HG03521 (cell line): ENCODE measurements around the gene MYOC.
"Not testable (repeated sequence)": the region's sequence is repeated elsewhere in the genome, so short reads cannot be mapped to it uniquely, and the experiment has no call there.

ENCODE experiments used
- ATAC-seq: cut with Tn5 transposase; IDR thresholded peaks from one replicate; pipeline ENCODE4 v1.9.1; 2021; ENCODE audit warnings: mild to moderate bottlenecking, moderate library complexity; ENCODE audit not compliant: unreplicated experiment

MYOC gene

DNA sequence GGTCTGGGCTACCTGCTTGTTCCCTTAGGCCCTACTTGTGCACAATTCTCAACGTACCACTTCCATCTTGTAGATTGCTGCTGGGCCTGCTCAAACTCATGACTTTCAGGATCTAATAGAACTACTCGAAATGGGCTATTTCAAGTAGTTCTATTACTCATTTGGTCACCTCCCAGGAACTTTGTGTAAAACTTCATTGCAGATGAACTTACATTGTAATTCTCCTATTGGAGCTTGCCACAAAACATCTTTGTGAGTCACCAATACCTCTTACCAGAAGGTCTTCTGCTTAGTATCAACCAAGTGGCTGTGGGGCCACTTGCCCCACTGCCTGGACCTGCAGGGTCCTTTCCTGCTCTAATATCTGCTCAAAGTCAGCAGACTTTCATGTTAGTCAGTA, 41.2 kb downstream of the MYOC start:
- ATAC-seq, result no peak

DNA sequence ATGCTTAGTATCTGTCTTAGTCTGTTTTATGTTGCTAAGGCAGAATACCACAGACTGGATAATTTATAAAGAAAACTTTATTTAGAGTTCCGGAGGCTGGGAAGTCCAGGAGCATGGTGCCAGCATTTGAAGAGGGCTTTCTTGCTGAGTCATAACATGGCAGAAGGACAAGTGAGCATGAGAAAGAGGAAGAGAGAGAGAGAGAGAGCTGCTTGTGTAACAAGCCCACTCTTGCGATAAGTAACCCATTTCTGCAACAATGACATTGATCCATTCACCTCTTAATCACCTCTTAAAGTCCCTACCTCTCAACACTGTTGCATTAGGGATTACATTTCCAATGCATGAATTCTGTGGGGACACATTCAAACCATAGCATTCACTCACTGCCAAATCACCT, 42.1 kb downstream of the MYOC start:
- ATAC-seq, result no peak

DNA sequence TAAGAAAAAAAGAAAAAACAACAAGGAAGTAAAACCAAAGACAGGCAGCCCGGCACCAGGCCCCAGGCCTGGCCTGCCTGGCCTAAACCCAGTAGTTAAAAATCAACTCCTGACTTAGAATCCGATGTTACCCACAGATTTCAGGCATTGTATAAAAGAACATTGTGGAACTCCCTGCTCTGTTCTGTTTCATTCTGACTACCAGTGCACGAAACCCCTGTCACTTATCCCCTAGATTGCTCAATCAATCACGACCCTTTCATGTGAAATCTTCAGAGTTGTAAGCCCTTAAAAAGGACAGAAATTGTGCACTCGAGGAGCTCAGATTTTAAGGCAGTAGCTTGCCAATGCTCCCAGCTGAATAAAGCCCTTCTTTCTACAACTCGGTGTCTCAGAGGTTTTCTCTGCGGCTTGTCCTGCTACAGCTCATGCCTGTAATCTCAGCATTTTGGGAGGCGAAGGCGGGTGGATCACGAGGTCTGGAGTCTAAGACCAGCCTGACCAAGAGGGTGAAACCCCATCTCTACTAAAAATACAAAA, 46.0 kb downstream of the MYOC start:
- ATAC-seq, result peak; percentile 34

DNA sequence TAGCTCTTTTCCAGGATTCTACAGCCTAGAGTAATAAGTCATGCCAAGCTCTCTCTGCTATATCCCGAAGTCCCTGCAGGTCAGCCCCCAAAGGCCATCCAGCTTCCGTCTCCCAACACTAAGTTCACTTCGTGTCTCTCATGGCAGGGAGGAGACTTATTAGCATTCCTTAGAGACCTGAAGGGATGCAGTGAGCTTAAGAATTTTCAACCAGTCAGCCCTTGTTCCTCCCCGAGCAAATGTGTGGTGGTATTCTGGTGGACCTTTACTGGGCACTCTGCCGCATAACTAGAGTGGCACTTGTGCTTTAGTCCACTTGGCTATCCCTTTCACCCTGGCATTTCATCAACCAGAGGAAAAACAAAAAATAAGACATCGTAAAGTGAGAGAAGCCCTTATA, 49.4 kb downstream of the MYOC start:
- ATAC-seq, result not testable (repeated sequence)

DNA sequence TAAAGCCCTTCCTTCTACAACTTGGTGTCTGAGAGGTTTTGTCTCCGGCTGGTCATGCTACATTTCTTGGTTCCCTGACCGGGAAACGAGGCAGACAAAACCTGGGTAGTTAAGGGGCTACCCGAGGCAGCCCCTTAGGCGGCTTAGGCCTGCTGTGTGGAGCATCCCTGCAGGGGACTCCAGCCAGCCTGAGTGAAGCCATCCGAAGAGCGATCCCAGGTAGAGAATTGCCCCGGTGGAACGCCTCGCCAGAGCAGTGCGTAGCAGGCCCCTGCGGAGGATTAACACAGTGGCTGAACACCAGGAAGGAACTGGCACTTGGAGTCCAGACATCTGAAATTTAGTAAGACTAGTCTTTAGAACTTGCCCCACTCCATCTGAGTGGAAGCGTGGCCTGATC, 51.6 kb downstream of the MYOC start:
- no peak for ATAC-seq

DNA sequence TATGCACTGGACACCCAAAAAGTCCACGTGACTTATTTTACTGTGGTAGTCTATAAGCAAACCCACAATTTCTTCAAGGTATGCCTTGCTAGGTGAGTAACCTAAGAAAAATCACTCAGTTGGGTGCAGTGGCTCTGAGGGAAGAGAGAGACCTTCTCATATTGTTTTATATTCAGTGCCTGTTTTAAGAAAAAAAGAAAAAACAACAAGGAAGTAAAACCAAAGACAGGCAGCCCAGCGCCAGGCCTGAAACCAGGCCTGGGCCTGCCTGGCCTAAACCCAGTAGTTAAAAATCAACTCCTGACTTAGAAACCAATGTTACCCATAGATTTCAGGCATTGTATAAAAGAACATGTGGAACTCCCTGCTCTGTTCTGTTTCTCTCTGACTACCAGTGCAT, 52.2 kb downstream of the MYOC start:
- ATAC-seq, result not testable (repeated sequence)

DNA sequence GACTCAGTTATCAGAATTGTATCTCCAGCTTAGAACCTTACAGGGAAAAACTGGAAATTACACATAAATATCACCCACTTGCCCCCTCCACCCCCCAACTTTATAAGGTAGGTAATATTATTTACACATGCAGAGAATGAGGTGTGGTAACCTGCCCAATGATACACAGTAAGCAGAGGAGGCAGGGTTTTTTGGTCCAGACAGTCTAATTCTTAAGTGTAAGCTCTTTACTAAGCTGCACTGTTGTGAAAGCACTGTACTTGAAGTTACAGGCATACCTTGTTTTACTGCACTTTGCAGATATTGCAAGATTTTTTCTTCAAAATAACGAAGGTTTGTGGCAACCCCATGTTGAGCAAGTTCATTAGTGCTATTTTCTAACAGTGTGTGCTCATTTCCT, 55.3 kb downstream of the MYOC start:
- ATAC-seq, result no peak

DNA sequence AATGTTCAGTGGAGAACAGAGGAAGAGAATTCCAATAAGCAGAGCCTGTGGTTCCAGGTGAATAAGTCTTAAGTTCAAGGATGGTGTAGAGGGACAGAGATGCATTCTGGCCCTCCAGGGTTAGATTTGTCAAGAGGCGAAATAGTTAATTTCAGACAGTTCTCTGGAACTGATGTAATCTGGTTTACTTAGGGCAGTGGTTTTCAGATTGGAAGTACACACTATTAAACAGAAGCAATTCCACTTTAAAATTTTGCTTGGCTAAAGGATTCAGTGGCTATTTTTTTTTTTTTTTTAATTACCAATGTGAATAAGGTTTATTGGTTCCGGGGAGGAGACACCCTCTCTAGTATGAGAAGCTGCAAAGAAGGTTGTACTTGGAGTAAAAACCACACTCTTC, 55.8 kb downstream of the MYOC start:
- no peak for ATAC-seq

DNA sequence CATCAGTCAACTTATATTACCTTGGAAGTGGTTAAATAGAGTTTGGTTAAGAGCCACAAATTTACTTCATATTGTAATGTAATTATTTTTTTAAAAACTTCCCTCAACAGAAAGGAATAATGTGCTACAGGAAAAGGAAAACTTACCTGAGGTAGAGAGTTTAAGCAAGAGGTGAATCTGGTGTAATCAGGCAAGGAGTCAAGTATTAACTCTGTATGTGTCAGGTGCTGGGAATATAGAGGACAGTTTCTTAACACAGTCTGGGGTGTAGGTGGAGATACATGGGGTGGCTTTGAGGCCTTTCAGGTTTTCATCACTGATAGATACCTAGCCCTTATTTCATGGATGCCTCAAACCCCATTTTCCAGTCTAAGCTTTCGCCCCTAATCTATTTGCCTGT, 56.4 kb downstream of the MYOC start:
- no peak for ATAC-seq

DNA sequence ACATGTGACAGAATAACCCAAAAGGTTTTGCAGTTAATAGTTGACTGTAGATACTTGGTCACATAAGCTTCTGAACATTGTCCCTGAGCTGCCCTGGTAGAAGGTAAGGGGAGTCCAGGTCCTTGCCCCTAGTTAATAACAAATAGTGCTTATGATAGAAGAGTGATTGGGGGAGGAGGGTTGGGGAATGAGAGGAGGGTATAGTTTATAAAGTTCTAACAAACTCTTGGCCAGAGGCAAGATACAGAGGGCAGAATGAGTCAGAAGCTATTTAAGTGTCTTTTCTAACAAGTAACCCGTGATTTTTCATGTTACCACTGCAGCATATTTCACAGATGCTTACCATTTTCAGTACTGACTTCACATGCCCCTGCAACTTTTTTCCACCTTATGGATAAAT, 57.2 kb downstream of the MYOC start:
- ATAC-seq, result no peak

DNA sequence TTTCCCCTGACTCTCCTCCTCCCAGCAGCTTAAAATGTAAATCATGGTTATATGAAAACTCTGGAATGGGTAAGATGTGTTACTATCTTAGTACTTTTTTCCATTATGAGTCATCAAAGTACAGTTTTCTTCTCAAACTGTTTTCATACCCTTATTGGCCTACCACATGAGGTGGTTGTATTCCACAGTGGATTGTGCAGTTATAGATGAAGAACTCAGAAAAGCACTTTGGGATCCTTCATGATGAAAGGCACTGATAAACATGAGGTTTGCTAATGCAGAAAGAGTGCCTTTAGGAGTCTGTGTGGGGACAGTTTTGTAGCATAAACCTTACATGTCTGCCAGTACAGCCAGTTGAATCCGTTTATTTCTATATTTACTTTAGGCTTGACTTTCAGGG, 62.5 kb downstream of the MYOC start:
- ATAC-seq, result no peak

DNA sequence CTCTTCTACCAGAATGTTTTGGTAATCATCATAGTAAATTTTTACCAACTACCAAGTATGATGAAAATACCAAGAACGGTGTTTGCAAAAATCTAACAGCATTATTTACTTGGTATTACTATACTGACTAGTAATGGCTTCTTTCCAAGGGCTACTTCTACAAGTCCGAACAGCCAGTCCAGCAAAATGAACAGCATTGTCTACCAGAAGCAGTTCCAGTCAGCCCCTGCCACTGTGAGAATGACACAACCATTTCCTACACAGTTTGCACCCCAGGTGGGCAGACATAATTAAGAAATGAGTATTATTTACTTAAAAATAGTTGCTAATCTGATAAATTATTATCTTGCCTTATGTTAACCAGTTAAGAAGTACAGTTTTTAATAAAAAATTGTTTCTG, 64.3 kb downstream of the MYOC start:
- no peak for ATAC-seq

DNA sequence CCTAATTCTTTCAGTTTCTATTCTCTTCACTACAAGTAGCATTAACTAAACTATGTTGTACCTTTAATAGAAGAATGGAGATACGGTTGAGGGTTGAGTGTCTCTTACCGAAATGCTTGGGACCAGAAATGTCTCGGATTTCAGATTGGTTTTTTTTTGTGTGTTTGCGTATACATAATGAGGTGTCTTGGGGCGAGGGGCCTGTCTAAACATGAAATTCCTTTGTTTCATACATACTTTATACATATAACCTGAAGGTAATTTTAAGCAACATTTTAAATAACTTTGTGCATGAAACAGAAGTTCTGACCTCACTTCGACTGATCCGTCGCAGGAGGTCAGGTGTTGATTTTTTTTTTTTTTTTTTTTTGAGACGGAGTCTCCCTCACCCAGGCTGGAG, 66.8 kb downstream of the MYOC start:
- no peak for ATAC-seq
